GM21825 (cell line): ENCODE data around the gene TNFRSF6B.

ENCODE experiments used
- ATAC-seq: cut with Tn5 transposase; IDR thresholded peaks from one replicate; pipeline ENCODE4 v1.9.1; 2021; ENCODE audit warnings: mild to moderate bottlenecking, moderate library complexity; ENCODE audit not compliant: unreplicated experiment

Gene TNFRSF6B

GRCh38 chr20:63682384-63683139, 13.9 kb upstream of the TNFRSF6B start:
- no peak for ATAC-seq

- ATAC-seq: no peak
Measured at GRCh38 chr20:63685269-63686026, 11.0 kb upstream of the TNFRSF6B start.

- no peak for ATAC-seq
Measured at GRCh38 chr20:63686094-63686491, 10.4 kb upstream of the TNFRSF6B start.

- ATAC-seq: no peak
Measured at GRCh38 chr20:63686492-63687321, 9.7 kb upstream of the TNFRSF6B start.

- ATAC-seq: no peak
Measured at GRCh38 chr20:63687419-63688178, 8.9 kb upstream of the TNFRSF6B start.

GRCh38 chr20:63688228-63689045, 8.0 kb upstream of the TNFRSF6B start:
- ATAC-seq: no peak

- no peak for ATAC-seq
Measured at GRCh38 chr20:63689046-63690002, 7.1 kb upstream of the TNFRSF6B start.

- no peak for ATAC-seq
Measured at GRCh38 chr20:63690003-63690897, 6.2 kb upstream of the TNFRSF6B start.

- ATAC-seq: no peak
Measured at GRCh38 chr20:63690898-63691710, 5.3 kb upstream of the TNFRSF6B start.

GRCh38 chr20:63691711-63692435, 4.6 kb upstream of the TNFRSF6B start:
- no peak for ATAC-seq

GRCh38 chr20:63692436-63693082, 3.9 kb upstream of the TNFRSF6B start:
- no peak for ATAC-seq

GRCh38 chr20:63693083-63693732, 3.2 kb upstream of the TNFRSF6B start:
- no peak for ATAC-seq

- no peak for ATAC-seq
Measured at GRCh38 chr20:63693733-63694583, 2.5 kb upstream of the TNFRSF6B start.
